ENCODE measurements around the gene TMIGD3.
A peak's percentile ranks its signal among the peaks of the same experiment; 100 is the strongest.

TMIGD3 gene

DNA sequence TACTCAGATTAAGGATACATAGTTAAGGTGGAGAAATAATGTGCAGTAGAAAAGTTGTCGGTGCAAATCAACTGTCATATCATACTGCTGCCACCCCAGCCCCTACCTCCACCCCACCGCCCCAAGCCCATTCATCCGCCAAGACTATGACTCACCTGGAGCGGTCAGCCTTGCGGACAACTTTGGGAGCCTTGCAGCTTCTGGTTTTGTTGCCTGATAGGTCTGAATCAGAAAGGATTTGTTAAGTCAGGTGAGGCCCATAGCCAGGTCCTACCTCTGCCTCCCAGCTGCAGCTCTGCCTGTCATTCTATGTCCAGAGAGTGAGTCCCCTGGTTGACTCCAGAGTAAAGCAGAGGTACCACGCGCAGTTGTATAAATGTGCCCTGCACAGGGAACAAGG, 17.0 kb downstream of the TMIGD3 start:
- no peaks in the 10 kb centered on the region for H3K9me3 ChIP-seq
- no peak overlapping the region for H3K27ac ChIP-seq
- TF ChIP-seq, protein P1, sequence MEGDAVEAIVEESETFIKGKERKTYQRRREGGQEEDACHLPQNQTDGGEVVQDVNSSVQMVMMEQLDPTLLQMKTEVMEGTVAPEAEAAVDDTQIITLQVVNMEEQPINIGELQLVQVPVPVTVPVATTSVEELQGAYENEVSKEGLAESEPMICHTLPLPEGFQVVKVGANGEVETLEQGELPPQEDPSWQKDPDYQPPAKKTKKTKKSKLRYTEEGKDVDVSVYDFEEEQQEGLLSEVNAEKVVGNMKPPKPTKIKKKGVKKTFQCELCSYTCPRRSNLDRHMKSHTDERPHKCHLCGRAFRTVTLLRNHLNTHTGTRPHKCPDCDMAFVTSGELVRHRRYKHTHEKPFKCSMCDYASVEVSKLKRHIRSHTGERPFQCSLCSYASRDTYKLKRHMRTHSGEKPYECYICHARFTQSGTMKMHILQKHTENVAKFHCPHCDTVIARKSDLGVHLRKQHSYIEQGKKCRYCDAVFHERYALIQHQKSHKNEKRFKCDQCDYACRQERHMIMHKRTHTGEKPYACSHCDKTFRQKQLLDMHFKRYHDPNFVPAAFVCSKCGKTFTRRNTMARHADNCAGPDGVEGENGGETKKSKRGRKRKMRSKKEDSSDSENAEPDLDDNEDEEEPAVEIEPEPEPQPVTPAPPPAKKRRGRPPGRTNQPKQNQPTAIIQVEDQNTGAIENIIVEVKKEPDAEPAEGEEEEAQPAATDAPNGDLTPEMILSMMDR (IDR thresholded peaks at IDR 0.05), result no peak
- H3K36me3 ChIP-seq, result no peaks in the 10 kb centered on the region
- no peak overlapping the region for H3K4me3 ChIP-seq
- intact Hi-C loops (cut with DNase I; ENCODE audit: low total_unique reads), result no loop called here
- H3K4me1 ChIP-seq, result peaks cover 0 to 7% (median 0%) of the 10 kb centered on the region in 4 donors
- no peak for DNase-seq
- H3K27me3 ChIP-seq, result no peaks in the 10 kb centered on the region

DNA sequence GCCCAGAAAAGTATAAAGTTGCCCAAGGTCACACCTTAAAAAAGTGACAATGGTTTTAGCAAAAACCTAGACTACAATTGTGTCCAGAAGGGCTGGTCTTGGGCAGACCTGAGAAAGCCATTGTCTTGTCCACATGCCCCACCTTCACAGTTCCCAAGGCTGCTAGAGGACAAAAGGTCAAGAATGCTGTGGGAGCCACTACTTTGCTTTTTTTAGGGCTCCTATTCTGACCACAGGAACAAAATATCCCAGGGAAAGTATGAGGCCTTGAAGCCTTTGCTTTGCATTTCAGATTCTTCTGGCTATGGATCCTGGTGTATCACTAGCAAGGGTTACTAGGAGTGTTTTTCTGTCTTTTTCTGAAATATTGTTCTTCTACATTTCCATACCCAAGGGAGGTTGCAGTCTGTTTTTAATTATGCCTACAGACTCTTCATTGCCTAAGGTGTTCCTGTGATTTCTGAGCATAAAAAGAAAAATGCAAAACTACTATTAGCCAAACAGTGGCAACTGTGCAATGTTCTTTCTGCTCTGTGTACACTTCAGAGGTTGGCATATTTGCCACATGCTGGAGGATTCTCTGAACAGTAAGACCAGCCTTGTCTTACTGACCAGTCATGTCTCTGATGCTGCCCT, 18.9 kb downstream of the TMIGD3 start:
- Histone ChIP-seq H3K27ac (no peak overlapping the region), H3K4me3 (no peak overlapping the region), H3K4me1 (peaks cover 0 to 7% (median 0%) of the 10 kb centered on the region in 4 donors), H3K27me3 (no peaks in the 10 kb centered on the region), H3K36me3 (no peaks in the 10 kb centered on the region), H3K9me3 (no peaks in the 10 kb centered on the region)
- DNase-seq, result no peak
- TF ChIP-seq, protein P1 (IDR thresholded peaks at IDR 0.05), result no peak
- intact Hi-C loops (cut with DNase I; ENCODE audit: low total_unique reads), result loop anchor here (5.0 kb wide), 1 partner anchor 283 kb away; no protein-coding TSS in a partner anchor

DNA sequence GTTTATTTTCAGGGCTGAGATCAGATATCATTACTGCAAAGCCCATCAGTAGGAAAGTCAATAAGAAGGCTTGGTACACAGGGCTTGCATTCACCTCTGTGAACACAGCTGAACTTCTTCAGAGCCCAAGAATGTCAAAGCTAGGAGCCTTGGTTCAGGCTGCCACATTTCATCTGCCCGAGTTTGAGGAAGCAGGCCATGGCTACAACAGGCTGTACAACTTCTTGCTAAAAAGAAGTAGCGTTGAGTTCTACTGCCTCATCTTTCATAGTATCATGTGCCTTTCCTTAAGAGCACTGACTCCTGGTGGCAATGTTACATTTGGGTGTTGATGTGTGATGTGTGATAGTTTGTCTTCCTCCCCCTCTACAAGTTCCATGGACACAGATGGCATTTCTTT, 19.6 kb downstream of the TMIGD3 start:
- TF ChIP-seq, protein P1 (IDR thresholded peaks at IDR 0.05), result no peak
- Histone ChIP-seq H3K27me3 (no peaks in the 10 kb centered on the region), H3K36me3 (no peaks in the 10 kb centered on the region), H3K9me3 (no peaks in the 10 kb centered on the region), H3K4me1 (peaks cover 0 to 7% (median 0%) of the 10 kb centered on the region in 4 donors), H3K27ac (no peak overlapping the region), H3K4me3 (no peak overlapping the region)
- DNase-seq, result no peak
- intact Hi-C loops (cut with DNase I; ENCODE audit: low total_unique reads), result loop anchor here (5.0 kb wide), 1 partner anchor 283 kb away; no protein-coding TSS in a partner anchor

DNA sequence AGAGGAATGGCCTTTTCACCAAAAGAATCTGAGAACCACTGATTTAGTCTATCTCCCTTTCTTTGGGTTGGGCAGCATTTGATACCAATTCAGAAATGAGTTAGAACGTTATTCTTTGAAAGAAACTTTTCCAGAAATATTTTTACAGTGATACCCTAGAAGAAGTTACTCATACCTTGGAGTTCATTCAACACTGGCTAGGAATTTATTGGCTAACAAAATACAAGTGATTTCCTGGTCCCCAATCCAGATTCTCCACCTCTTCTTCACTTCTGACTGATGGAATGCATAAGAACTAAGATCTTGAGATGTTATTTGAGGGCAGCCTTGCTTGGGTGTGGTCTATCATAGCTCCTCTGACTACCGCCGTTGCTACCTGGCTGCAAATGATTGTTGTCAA, 20.3 kb downstream of the TMIGD3 start:
- H3K36me3 ChIP-seq, result no peaks in the 10 kb centered on the region
- no peak for DNase-seq
- no peaks in the 10 kb centered on the region for H3K27me3 ChIP-seq
- TF ChIP-seq, protein P1 (IDR thresholded peaks at IDR 0.05), result no peak
- H3K4me3 ChIP-seq, result no peak overlapping the region
- no peak overlapping the region for H3K27ac ChIP-seq
- intact Hi-C loops (cut with DNase I; ENCODE audit: low total_unique reads), result loop anchor here (5.0 kb wide), 1 partner anchor 284 kb away; no protein-coding TSS in a partner anchor
- H3K9me3 ChIP-seq, result no peaks in the 10 kb centered on the region
- peaks cover 0 to 7% (median 0%) of the 10 kb centered on the region in 4 donors for H3K4me1 ChIP-seq

DNA sequence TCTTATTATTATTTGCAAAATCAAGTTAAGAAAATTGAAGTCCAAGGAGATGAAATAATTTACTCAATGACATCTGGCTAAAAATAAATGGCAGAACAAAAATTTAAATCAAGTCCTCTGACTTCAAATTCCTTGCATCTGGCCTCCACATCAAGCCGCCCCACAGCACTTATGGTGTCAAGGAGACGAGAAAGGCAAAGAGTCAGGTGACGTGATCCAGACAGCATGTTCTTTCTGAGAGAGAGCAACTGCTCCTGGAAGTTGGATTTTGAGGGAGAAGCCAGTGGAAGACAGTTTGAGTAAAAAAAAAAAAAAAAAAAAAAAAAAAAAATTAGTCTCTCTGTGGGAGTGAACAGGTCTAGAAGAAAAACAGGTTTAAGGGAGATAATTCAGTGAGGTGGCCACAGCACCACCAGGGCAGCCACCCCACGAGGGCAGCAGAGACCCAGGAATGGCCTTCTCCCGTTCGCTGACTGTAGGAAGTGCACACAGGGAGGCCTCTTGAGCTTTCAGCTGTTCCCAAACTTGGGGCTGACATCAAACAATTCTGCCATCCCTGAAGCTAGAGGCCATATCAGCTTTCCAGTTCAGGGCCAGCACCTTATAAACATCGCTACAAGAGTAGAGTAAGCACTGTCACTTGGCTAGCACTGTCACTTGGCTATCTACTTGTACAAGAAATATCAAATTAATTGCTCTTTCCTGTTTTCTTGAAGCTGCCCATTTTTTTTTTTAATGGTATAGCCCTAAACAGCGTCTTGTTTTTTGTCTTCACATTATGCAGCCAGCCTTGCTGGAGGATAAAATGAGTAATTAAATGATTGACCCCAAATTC, 21.8 kb downstream of the TMIGD3 start:
- peaks cover 0 to 9% (median 0%) of the 10 kb centered on the region in 3 donors for H3K36me3 ChIP-seq
- no peak overlapping the region for H3K4me3 ChIP-seq
- DNase-seq, result peak; percentile 80 to 89
- H3K9me3 ChIP-seq, result no peaks in the 10 kb centered on the region
- TF ChIP-seq, protein P1 (IDR thresholded peaks at IDR 0.05), result peak; percentile 66 to 75
- H3K4me1 ChIP-seq, result peaks cover 0 to 7% (median 0%) of the 10 kb centered on the region in 4 donors
- intact Hi-C loops (cut with DNase I; ENCODE audit: low total_unique reads), result loop anchor here (5.0 kb wide), 1 partner anchor 286 kb away; no protein-coding TSS in a partner anchor
- H3K27me3 ChIP-seq, result no peaks in the 10 kb centered on the region
- no peak overlapping the region for H3K27ac ChIP-seq
